Omental fat pad (tissue), 4 donors: Measurements from ENCODE around the gene FAM216A. TPM values are rescaled to one million over a fixed set of nuclear protein-coding genes. Genes with fewer than 3 reads are reported as not detected.
"Not testable (repeated sequence)": the region's sequence is repeated elsewhere in the genome, so short reads cannot be mapped to it uniquely, and the experiment has no call there.

Experiments
- ATAC-seq: fragments of 150-250 bp; one replicate; pipeline ENCODE4 v1.9.1; 2016; ENCODE audit warnings: mild to moderate bottlenecking, moderate library complexity; ENCODE audit not compliant: low FRiP score
- DNase-seq: peaks from one replicate; pipeline ENCODE4 v3.0.0-alpha.2; 2019; ENCODE audit warnings: low spot score
- CTCF ChIP-seq, 3 donors: fragments of 450-650 bp; IDR thresholded peaks; one replicate each; pipeline ENCODE4 v1.5.1; 2016 to 2017; ENCODE audit warnings: antibody characterized with exemption in 3 of 3, mild to moderate bottlenecking in 3 of 3, moderate library complexity in 2 of 3
- total RNA-seq, 4 donors: library from RNA; depleted of rRNA; stranded (reverse); fragments of >200 nt; gene quantifications; one replicate each; pipeline ENCODE4 v1.1.0, GENCODE V29; 2016

Gene FAM216A
- total RNA-seq, 4 donors from 2014 or later, result 5.0 to 8.0 (median 6.3) TPM

GRCh38 chr12:110514363-110514762 is 45.7 kb downstream of the FAM216A start:
- DNase-seq (no peak), ATAC-seq (no peak)
- TF ChIP-seq CTCF (IDR thresholded peaks at IDR 0.05), result no peak

GRCh38 chr12:110516995-110517394 is 48.4 kb downstream of the FAM216A start:
- no peak for ATAC-seq
- TF ChIP-seq CTCF (IDR thresholded peaks at IDR 0.05), result no peak
- DNase-seq, result no peak

GRCh38 chr12:110518014-110518413 is 49.4 kb downstream of the FAM216A start:
- ATAC-seq, DNase-seq: not testable (repeated sequence)

- not testable (repeated sequence) for DNase-seq
Observed at GRCh38 chr12:110520876-110521712, 52.4 kb downstream of the FAM216A start.

GRCh38 chr12:110528277-110528839 is 59.7 kb downstream of the FAM216A start:
- no peak for ATAC-seq
- DNase-seq, result no peak
- no peak for TF ChIP-seq CTCF (IDR thresholded peaks at IDR 0.05)

More at GRCh38 chr12:110520876-110521712, 52.4 kb downstream of the FAM216A start:
- not testable (repeated sequence) for ATAC-seq

GRCh38 chr12:110530511-110530910 is 61.9 kb downstream of the FAM216A start:
- no peak for TF ChIP-seq CTCF (IDR thresholded peaks at IDR 0.05)
- DNase-seq, result no peak
- ATAC-seq, result no peak

GRCh38 chr12:110531741-110532333 is 63.2 kb downstream of the FAM216A start:
- DNase-seq, result no peak
- ATAC-seq, result peak; percentile 79
- TF ChIP-seq CTCF (IDR thresholded peaks at IDR 0.05), result no peak

- ATAC-seq (no peak), DNase-seq (no peak)
- no peak for TF ChIP-seq CTCF (IDR thresholded peaks at IDR 0.05)
Observed at GRCh38 chr12:110532644-110533043, 64.0 kb downstream of the FAM216A start.
